ENCODE measurements around the gene KYNU.

DNA sequence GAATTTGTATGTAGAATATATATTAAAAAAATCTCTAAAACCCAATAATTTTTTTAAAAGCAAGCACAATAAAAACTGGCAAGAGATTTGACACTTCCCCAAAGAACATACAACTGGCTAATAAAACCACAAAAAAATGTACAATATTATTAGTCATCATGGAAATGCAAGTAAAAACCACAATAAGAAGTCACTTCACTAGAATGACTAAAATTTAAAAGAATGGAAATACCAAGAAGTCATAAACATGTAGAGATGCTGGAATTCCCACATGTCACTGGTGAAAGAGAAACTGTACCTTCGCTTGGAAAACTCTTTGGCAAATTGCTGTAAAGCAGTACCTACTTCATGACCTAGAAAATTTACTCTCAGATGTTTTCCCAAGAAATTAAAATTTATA, 43.4 kb upstream of the KYNU start:
- TF ChIP-seq TAF1 (IDR thresholded peaks at IDR 0.05; ENCODE audit: control insufficient read depth, extremely low read depth, insufficient read depth, low read length, severe bottlenecking) (no peak), BCL6 (CRISPR knock-in tag; IDR thresholded peaks at IDR 0.05) (no peak), SMC3 (conservative IDR thresholded peaks at IDR 0.05; ENCODE audit: insufficient read depth, low read depth, low read length) (no peak), EZH2 (IDR thresholded peaks at IDR 0.05; ENCODE audit: borderline replicate concordance, low read depth, low read length) (no peak), TAL1 (IDR thresholded peaks at IDR 0.05) (no peak), JUN (IDR thresholded peaks at IDR 0.05; ENCODE audit: borderline replicate concordance, low read depth, low read length) (no peak), JUN (CRISPR knock-in tag; IDR thresholded peaks at IDR 0.05; ENCODE audit: borderline replicate concordance) (no peak), RNF2 (IDR thresholded peaks at IDR 0.05) (no peak), HMGN3 (IDR thresholded peaks at IDR 0.05; ENCODE audit: borderline replicate concordance, extremely low read depth, insufficient read length, low read depth, low read length) (no peak)
- TF ChIP-seq, protein P1, sequence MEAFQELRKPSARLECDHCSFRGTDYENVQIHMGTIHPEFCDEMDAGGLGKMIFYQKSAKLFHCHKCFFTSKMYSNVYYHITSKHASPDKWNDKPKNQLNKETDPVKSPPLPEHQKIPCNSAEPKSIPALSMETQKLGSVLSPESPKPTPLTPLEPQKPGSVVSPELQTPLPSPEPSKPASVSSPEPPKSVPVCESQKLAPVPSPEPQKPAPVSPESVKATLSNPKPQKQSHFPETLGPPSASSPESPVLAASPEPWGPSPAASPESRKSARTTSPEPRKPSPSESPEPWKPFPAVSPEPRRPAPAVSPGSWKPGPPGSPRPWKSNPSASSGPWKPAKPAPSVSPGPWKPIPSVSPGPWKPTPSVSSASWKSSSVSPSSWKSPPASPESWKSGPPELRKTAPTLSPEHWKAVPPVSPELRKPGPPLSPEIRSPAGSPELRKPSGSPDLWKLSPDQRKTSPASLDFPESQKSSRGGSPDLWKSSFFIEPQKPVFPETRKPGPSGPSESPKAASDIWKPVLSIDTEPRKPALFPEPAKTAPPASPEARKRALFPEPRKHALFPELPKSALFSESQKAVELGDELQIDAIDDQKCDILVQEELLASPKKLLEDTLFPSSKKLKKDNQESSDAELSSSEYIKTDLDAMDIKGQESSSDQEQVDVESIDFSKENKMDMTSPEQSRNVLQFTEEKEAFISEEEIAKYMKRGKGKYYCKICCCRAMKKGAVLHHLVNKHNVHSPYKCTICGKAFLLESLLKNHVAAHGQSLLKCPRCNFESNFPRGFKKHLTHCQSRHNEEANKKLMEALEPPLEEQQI (IDR thresholded peaks at IDR 0.05) = no peak
- TF ChIP-seq, protein P2, sequence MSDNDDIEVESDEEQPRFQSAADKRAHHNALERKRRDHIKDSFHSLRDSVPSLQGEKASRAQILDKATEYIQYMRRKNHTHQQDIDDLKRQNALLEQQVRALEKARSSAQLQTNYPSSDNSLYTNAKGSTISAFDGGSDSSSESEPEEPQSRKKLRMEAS (CRISPR knock-in tag; IDR thresholded peaks at IDR 0.05) = no peak
- TF ChIP-seq, protein P3, sequence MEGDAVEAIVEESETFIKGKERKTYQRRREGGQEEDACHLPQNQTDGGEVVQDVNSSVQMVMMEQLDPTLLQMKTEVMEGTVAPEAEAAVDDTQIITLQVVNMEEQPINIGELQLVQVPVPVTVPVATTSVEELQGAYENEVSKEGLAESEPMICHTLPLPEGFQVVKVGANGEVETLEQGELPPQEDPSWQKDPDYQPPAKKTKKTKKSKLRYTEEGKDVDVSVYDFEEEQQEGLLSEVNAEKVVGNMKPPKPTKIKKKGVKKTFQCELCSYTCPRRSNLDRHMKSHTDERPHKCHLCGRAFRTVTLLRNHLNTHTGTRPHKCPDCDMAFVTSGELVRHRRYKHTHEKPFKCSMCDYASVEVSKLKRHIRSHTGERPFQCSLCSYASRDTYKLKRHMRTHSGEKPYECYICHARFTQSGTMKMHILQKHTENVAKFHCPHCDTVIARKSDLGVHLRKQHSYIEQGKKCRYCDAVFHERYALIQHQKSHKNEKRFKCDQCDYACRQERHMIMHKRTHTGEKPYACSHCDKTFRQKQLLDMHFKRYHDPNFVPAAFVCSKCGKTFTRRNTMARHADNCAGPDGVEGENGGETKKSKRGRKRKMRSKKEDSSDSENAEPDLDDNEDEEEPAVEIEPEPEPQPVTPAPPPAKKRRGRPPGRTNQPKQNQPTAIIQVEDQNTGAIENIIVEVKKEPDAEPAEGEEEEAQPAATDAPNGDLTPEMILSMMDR (IDR thresholded peaks at IDR 0.05 in 2 of 3, conservative IDR thresholded peaks at IDR 0.05 in 1 of 3; ENCODE audit: insufficient read depth in 2 of 3, low read depth in 1 of 3, low read length in 3 of 3) = no peak
- TF ChIP-seq, protein P4, sequence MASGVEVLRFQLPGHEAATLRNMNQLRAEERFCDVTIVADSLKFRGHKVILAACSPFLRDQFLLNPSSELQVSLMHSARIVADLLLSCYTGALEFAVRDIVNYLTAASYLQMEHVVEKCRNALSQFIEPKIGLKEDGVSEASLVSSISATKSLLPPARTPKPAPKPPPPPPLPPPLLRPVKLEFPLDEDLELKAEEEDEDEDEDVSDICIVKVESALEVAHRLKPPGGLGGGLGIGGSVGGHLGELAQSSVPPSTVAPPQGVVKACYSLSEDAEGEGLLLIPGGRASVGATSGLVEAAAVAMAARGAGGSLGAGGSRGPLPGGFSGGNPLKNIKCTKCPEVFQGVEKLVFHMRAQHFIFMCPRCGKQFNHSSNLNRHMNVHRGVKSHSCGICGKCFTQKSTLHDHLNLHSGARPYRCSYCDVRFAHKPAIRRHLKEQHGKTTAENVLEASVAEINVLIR (CRISPR knock-in tag; IDR thresholded peaks at IDR 0.05) = no peak

All from K562 (cell line).